OCI-LY3 (cell line): ENCODE measurements around the gene EGFL7.

Experiments
- CTCF ChIP-seq: fragments of 200-600, 300-600 bp; sonication (generic); IDR thresholded peaks from 2 replicates; pipeline ENCODE4 v1.5.1; 2014; ENCODE audit warnings: antibody characterized with exemption, low read length, low read depth
- EZH2phosphoT487 ChIP-seq: fragments of 200-600 bp; shearing (Covaris generic); IDR thresholded peaks from 2 replicates; pipeline ENCODE4 v1.6.1; 2018; ENCODE audit warnings: antibody characterized with exemption, mixed run types, low read depth

- TF ChIP-seq CTCF (no peak), EZH2phosphoT487 (no peak)
Observed at GRCh38 chr9:136705564-136705963, 42.8 kb downstream of the EGFL7 start.
